ENCODE data around the gene CYP21A2. TPM values are rescaled to one million over a fixed set of nuclear protein-coding genes. Genes with fewer than 3 reads are reported as not detected.

Gene CYP21A2
- total and polyA plus RNA-seq, 2 of the 8 experiments (the other 6 are each of a cell fraction or from before 2014, with no cell fraction given): 0.22 to 0.23 TPM

- Histone ChIP-seq H3K4ac (replicated peaks; ENCODE audit: insufficient read length, low read depth, low read length) (no peak overlapping the region), H2BK12ac (ENCODE audit: low read depth, low read length) (no peak overlapping the region), H3K23me2 (ENCODE audit: low read depth, low read length) (no peaks in the 10 kb centered on the region), H2BK5ac (ENCODE audit: low read depth, low read length) (no peak overlapping the region), H3K79me2 (ENCODE audit: control insufficient read depth in 1 of 2, insufficient read depth in 2 of 2, low read length in 2 of 2) (no peaks in the 10 kb centered on the region), H3K14ac (ENCODE audit: insufficient read length) (no peak overlapping the region), H4K91ac (replicated peaks; ENCODE audit: insufficient read length, low read length) (no peak overlapping the region), H4K20me1 (replicated peaks in 1 of 2; ENCODE audit: control insufficient read depth in 1 of 2, insufficient read depth in 2 of 2, low read length in 2 of 2) (no peaks in the 10 kb centered on the region), H2AK5ac (ENCODE audit: low read depth, low read length) (no peak overlapping the region), H3K4me2 (ENCODE audit: insufficient read depth in 1 of 2, low read depth in 2 of 2, low read length in 2 of 2) (no peak overlapping the region), H3K36me3 (ENCODE audit: control insufficient read depth in 2 of 4, insufficient read depth in 4 of 4, low read length in 3 of 4) (no peaks in the 10 kb centered on the region), H2BK120ac (replicated peaks; ENCODE audit: low read depth, low read length) (no peak overlapping the region), H2BK20ac (ENCODE audit: low read length) (no peak overlapping the region), H3K79me1 (ENCODE audit: low read depth, low read length) (no peaks in the 10 kb centered on the region), H2BK15ac (ENCODE audit: low read length) (no peak overlapping the region), H2AFZ (ENCODE audit: low read length) (no peak overlapping the region), H4K5ac (ENCODE audit: insufficient read length, low read depth, low read length) (no peak overlapping the region), H3K4me1 (replicated peaks in 1 of 4; ENCODE audit: control insufficient read depth in 3 of 4, insufficient read depth in 4 of 4, low read length in 3 of 4) (peaks cover 0 to 8% (median 5%) of the 10 kb centered on the region in 4 experiments; a peak in 6 of 7 replicates), H3K18ac (ENCODE audit: extremely low read depth, low read length) (no peak overlapping the region; the same call in 1 of the 2 replicates), H4K8ac (ENCODE audit: extremely low read depth, insufficient read depth, low read length) (no peak overlapping the region; the same call in 1 of the 2 replicates), H3K27me3 (replicated peaks in 1 of 4; ENCODE audit: control insufficient read depth in 3 of 4, extremely low read depth in 1 of 4, insufficient read depth in 3 of 4, low read length in 3 of 4) (no peaks in the 10 kb centered on the region; a peak in 1 of 7 replicates), H3K23ac (ENCODE audit: insufficient read length) (no peak overlapping the region), H3K9ac (replicated peaks in 1 of 4; ENCODE audit: extremely low read depth in 1 of 4, low read depth in 3 of 4, low read length in 3 of 4) (no peak overlapping the region), H3K4me3 (ENCODE audit: extremely low read depth in 1 of 4, insufficient read depth in 2 of 4, low read depth in 3 of 4, low read length in 4 of 4) (no peak overlapping the region), H3K9me3 (ENCODE audit: insufficient read depth in 2 of 2, low read depth in 1 of 2, low read length in 1 of 2) (no peaks in the 10 kb centered on the region), H3K56ac (replicated peaks; ENCODE audit: insufficient read length, low read depth, low read length) (no peak overlapping the region), H3K27ac (ENCODE audit: low read depth, low read length) (no peak overlapping the region)
- FAIRE-seq: no peak
- ChIA-PET CTCF (ENCODE audit: partially characterized antibody) (interaction anchor here (1.1 to 2.6 kb wide), 7 partner anchors 12 to 238 kb away, joined by 3 to 13 read pairs (median 3); no protein-coding TSS in a partner anchor), POLR2A (ENCODE audit: partially characterized antibody) (interaction anchor here (0.9 to 2.1 kb wide), 6 partner anchors 17 to 125 kb away, joined by 3 to 7 read pairs (median 4); partner anchors contain the start of gene PRRT1)
- DNase-seq (ENCODE audit: low read depth in 1 of 2, low spot score in 2 of 2): no peak
- WGBS, 2 experiments (ENCODE audit: extremely low coverage in 1 of 2, insufficient coverage in 1 of 2, insufficient read length in 1 of 2, insufficient replicate concordance in 2 of 2, low coverage in 1 of 2, low lambda C conversion rate in 2 of 2, missing lambda C conversion rate in 1 of 2): 73% methylated on average over 15 of the region's 16 CpGs; no CpG with 5 or more reads in 1 of the 2 experiments
- TF ChIP-seq BCL11A (IDR thresholded peaks at IDR 0.05; ENCODE audit: low read depth in 2 of 2, low read length in 2 of 2) (no peak), JUND (IDR thresholded peaks at IDR 0.05; ENCODE audit: low read length) (no peak), RFX5 (IDR thresholded peaks at IDR 0.05; ENCODE audit: borderline replicate concordance, low read depth, low read length) (no peak), TAF1 (IDR thresholded peaks at IDR 0.05; ENCODE audit: low read depth, low read length) (no peak)
- TF ChIP-seq, protein P1, sequence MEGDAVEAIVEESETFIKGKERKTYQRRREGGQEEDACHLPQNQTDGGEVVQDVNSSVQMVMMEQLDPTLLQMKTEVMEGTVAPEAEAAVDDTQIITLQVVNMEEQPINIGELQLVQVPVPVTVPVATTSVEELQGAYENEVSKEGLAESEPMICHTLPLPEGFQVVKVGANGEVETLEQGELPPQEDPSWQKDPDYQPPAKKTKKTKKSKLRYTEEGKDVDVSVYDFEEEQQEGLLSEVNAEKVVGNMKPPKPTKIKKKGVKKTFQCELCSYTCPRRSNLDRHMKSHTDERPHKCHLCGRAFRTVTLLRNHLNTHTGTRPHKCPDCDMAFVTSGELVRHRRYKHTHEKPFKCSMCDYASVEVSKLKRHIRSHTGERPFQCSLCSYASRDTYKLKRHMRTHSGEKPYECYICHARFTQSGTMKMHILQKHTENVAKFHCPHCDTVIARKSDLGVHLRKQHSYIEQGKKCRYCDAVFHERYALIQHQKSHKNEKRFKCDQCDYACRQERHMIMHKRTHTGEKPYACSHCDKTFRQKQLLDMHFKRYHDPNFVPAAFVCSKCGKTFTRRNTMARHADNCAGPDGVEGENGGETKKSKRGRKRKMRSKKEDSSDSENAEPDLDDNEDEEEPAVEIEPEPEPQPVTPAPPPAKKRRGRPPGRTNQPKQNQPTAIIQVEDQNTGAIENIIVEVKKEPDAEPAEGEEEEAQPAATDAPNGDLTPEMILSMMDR (IDR thresholded peaks at IDR 0.05; ENCODE audit: control extremely low read depth in 1 of 3, insufficient read depth in 1 of 3, low read depth in 1 of 3, low read length in 3 of 3): no peak
- TF ChIP-seq, protein P2, sequence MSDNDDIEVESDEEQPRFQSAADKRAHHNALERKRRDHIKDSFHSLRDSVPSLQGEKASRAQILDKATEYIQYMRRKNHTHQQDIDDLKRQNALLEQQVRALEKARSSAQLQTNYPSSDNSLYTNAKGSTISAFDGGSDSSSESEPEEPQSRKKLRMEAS (IDR thresholded peaks at IDR 0.05): no peak
Measured at GRCh38 chr6:32070814-32071543, 32.8 kb downstream of the CYP21A2 start.
